Articular chondrocyte of knee joint (primary cell): Measurements from ENCODE around the gene PABPN1L. TPM values are rescaled to one million over a fixed set of nuclear protein-coding genes. Genes with fewer than 3 reads are reported as not detected.

Experiments
- total RNA-seq: library from RNA; depleted of rRNA; stranded (reverse); fragments of >200 nt; gene quantifications from 2 replicates; pipeline ENCODE4 v1.2.3, GENCODE V29; 2012

Gene PABPN1L
- total RNA-seq: not detected in 2 replicates

GRCh38 chr16:88866151-88866920, at the start of gene PABPN1L:
PABPN1L (minus strand) TSS chr16:88866660; CDS start chr16:88866606, 54 bp downstream.

GRCh38 chr16:88856828-88857727, 9.4 kb downstream of the PABPN1L start, which contains the start of the genes GALNS and TRAPPC2L:
GALNS (minus strand) TSS chr16:88856947; CDS start chr16:88856877, 70 bp downstream.
TRAPPC2L (plus strand) TSS chr16:88857127; CDS start chr16:88857151, 24 bp downstream.

Other genes with a start within 250 kb of the PABPN1L start
- gene IL17C, start 228.1 kb downstream of the PABPN1L start, total RNA-seq: not detected in 2 replicates
- gene CYBA, start 215.6 kb downstream of the PABPN1L start, total RNA-seq: 162 and 191 TPM in 2 replicates
- gene MVD, start 203.6 kb downstream of the PABPN1L start, total RNA-seq: 23.1 and 25.6 TPM in 2 replicates
- not detected in 2 replicates for gene SNAI3, start 180.2 kb downstream of the PABPN1L start, total RNA-seq
- gene RNF166, start 160.3 kb downstream of the PABPN1L start, total RNA-seq: 9.0 and 10.8 TPM in 2 replicates
- gene CTU2, start 160.2 kb downstream of the PABPN1L start, total RNA-seq: 10.5 and 12.0 TPM in 2 replicates
- 123 and 147 TPM in 2 replicates for gene PIEZO1, start 81.4 kb downstream of the PABPN1L start, total RNA-seq
- gene CDT1, start 62.9 kb downstream of the PABPN1L start, total RNA-seq: 5.4 and 7.6 TPM in 2 replicates
- gene APRT, start 54.7 kb downstream of the PABPN1L start, total RNA-seq: 43.8 and 48.7 TPM in 2 replicates
- 26.5 and 28.6 TPM in 2 replicates for gene GALNS, start 9.7 kb downstream of the PABPN1L start, total RNA-seq
- gene TRAPPC2L, start 9.5 kb downstream of the PABPN1L start, total RNA-seq: 50.2 TPM in 2 replicates
- not detected in 2 replicates for gene CBFA2T3, start 110.5 kb upstream of the PABPN1L start, total RNA-seq
- 15.8 and 19.7 TPM in 2 replicates for gene ACSF3, start 227.2 kb upstream of the PABPN1L start, total RNA-seq